ENCODE results near the gene PNMT. TPM values are rescaled to one million over a fixed set of nuclear protein-coding genes. Genes with fewer than 3 reads are reported as not detected.

The PNMT gene
- total RNA-seq, 1 donor from 2014 or later: not detected

DNA sequence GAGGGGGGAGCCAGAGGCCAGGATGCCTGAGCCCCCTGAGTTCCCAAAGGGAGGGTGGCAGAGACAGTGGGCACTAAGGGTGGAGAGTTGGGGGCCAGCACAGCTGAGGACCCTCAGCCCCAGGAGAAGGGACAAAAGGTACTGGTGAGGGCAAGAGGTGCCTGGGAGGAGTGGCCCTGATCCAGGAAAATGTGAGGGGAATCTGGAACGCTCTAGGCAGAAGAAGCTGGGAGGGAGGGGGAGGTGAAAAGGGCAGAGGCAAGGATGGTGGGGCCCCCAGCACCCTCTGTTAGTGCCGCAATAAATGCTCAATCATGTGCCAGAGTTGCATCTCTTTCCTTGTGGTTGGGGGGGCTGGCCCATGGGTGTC, 2.0 kb upstream of the PNMT start:
- H3K27me3 Mint-ChIP-seq (ENCODE audit: unreplicated experiment): peaks cover 8% of the 10 kb centered on the region
- no peak overlapping the region for H3K4me3 Mint-ChIP-seq (ENCODE audit: unreplicated experiment)
- H3K27ac Mint-ChIP-seq (ENCODE audit: unreplicated experiment): no peak overlapping the region
- peaks cover 4% of the 10 kb centered on the region for H3K9me3 Mint-ChIP-seq (ENCODE audit: unreplicated experiment)
- DNase-seq: no peak
- no peaks in the 10 kb centered on the region for H3K36me3 Mint-ChIP-seq (ENCODE audit: unreplicated experiment)
- H3K4me1 Mint-ChIP-seq (ENCODE audit: low read depth, unreplicated experiment): peaks cover 4% of the 10 kb centered on the region
- TF ChIP-seq, protein P1, sequence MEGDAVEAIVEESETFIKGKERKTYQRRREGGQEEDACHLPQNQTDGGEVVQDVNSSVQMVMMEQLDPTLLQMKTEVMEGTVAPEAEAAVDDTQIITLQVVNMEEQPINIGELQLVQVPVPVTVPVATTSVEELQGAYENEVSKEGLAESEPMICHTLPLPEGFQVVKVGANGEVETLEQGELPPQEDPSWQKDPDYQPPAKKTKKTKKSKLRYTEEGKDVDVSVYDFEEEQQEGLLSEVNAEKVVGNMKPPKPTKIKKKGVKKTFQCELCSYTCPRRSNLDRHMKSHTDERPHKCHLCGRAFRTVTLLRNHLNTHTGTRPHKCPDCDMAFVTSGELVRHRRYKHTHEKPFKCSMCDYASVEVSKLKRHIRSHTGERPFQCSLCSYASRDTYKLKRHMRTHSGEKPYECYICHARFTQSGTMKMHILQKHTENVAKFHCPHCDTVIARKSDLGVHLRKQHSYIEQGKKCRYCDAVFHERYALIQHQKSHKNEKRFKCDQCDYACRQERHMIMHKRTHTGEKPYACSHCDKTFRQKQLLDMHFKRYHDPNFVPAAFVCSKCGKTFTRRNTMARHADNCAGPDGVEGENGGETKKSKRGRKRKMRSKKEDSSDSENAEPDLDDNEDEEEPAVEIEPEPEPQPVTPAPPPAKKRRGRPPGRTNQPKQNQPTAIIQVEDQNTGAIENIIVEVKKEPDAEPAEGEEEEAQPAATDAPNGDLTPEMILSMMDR (IDR thresholded peaks at IDR 0.05; ENCODE audit: partially characterized antibody, unreplicated experiment): no peak

DNA sequence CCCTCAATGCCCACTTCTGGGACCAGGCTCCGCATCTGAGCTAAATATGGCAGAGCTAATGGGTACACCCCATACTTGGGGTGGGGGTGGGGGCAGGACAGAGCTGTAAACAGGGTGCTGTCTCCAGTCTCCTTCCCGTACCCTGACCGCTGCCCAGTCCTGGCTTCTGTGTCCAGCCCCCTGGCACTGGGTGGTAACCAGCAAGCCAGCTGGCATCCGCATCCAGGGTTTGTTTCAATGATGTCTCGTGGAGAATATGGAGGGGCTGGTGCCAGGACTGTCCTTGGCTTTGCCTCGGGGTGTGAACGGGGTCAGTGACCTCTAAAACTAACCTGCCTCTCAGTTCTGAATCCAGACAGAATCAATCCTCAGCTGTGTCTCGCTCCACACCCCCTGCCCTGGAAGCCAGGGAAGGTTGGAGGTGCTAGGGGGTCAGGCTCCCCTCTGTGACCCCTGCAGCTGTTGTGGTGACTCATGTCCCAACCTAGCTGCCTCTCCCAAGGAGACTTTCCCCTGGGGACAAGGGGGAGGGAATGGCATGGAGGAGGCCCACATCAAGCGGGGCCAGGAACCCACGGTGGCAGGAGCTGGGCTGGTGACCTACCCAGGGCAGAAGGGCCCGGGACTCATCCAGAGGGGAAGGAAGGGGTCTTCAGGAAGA, 1.5 kb upstream of the PNMT start:
- H3K9me3 Mint-ChIP-seq (ENCODE audit: unreplicated experiment): peaks cover 4% of the 10 kb centered on the region
- H3K27ac Mint-ChIP-seq (ENCODE audit: unreplicated experiment): no peak overlapping the region
- TF ChIP-seq, protein P1 (IDR thresholded peaks at IDR 0.05; ENCODE audit: partially characterized antibody, unreplicated experiment): no peak
- DNase-seq: no peak
- H3K4me1 Mint-ChIP-seq (ENCODE audit: low read depth, unreplicated experiment): peaks cover 4% of the 10 kb centered on the region
- no peak overlapping the region for H3K4me3 Mint-ChIP-seq (ENCODE audit: unreplicated experiment)
- no peaks in the 10 kb centered on the region for H3K36me3 Mint-ChIP-seq (ENCODE audit: unreplicated experiment)
- peaks cover 8% of the 10 kb centered on the region for H3K27me3 Mint-ChIP-seq (ENCODE audit: unreplicated experiment)

DNA sequence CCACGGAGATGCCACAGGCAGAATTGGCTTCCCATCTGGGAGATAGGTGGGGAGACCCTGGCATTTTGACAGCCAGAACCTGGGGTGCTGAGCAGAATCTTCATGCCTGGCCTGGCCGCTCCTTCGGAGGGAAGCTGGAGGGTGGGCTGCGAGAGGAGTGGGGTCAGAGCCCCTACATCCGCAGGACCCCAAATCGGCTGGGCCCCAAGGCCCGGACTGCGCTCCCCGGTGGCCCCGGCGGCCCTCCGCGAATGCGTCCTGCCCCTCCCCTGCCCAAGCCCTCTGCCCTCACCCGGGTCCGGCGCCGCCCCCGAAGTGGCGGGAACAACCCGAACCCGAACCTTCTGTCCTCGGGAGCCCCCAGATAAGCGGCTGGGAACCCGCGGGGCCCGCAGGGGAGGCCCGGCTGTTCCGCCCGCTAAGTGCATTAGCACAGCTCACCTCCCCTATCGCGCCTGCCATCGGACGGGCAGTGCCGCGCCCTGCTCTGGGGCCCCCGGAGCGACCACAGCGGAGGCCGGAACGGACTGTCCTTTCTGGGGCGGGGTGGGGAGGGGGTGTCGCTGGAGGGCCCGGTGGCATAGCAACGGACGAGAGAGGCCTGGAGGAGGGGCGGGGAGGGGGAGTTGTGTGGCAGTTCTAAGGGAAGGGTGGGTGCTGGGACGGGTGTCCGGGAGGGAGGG, 850 bp upstream of the PNMT start:
- peaks cover 8% of the 10 kb centered on the region for H3K27me3 Mint-ChIP-seq (ENCODE audit: unreplicated experiment)
- H3K4me1 Mint-ChIP-seq (ENCODE audit: low read depth, unreplicated experiment): peaks cover 4% of the 10 kb centered on the region
- peak overlapping the region; percentile 30 for H3K4me3 Mint-ChIP-seq (ENCODE audit: unreplicated experiment)
- H3K36me3 Mint-ChIP-seq (ENCODE audit: unreplicated experiment): no peaks in the 10 kb centered on the region
- TF ChIP-seq, protein P1 (IDR thresholded peaks at IDR 0.05; ENCODE audit: partially characterized antibody, unreplicated experiment): no peak
- no peak for DNase-seq
- H3K27ac Mint-ChIP-seq (ENCODE audit: unreplicated experiment): no peak overlapping the region
- H3K9me3 Mint-ChIP-seq (ENCODE audit: unreplicated experiment): peaks cover 4% of the 10 kb centered on the region

DNA sequence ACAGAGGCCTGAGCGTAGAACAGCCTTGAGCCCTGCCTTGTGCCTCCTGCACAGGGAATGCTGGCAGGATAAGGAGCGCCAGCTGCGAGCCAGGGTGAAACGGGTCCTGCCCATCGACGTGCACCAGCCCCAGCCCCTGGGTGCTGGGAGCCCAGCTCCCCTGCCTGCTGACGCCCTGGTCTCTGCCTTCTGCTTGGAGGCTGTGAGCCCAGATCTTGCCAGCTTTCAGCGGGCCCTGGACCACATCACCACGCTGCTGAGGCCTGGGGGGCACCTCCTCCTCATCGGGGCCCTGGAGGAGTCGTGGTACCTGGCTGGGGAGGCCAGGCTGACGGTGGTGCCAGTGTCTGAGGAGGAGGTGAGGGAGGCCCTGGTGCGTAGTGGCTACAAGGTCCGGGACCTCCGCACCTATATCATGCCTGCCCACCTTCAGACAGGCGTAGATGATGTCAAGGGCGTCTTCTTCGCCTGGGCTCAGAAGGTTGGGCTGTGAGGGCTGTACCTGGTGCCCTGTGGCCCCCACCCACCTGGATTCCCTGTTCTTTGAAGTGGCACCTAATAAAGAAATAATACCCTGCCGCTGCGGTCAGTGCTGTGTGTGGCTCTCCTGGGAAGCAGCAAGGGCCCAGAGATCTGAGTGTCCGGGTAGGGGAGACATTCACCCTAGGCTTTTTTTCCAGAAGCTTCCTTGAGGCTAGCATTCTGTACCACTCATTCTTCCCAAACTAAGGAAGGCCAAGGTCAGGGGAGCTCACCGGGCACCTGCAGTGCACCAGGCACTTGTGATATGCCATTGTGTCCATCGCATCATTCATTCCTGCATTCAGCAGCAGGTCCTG, 1.9 kb downstream of the PNMT start:
- Mint-ChIP-seq H3K27me3 (ENCODE audit: unreplicated experiment) (peaks cover 8% of the 10 kb centered on the region), H3K27ac (ENCODE audit: unreplicated experiment) (no peak overlapping the region), H3K36me3 (ENCODE audit: unreplicated experiment) (no peaks in the 10 kb centered on the region), H3K9me3 (ENCODE audit: unreplicated experiment) (peaks cover 4% of the 10 kb centered on the region), H3K4me1 (ENCODE audit: low read depth, unreplicated experiment) (no peaks in the 10 kb centered on the region), H3K4me3 (ENCODE audit: unreplicated experiment) (no peak overlapping the region)
- TF ChIP-seq, protein P1 (IDR thresholded peaks at IDR 0.05; ENCODE audit: partially characterized antibody, unreplicated experiment): no peak
- no peak for DNase-seq

Data from glutamatergic neuron (in vitro differentiated cells).